ENCODE results near the gene CA5A.
"Not testable (repeated sequence)": the region's sequence is repeated elsewhere in the genome, so short reads cannot be mapped to it uniquely, and the experiment has no call there.

Gene CA5A

GRCh38 chr16:87926246-87927194 lies 9.8 kb downstream of the CA5A start:
- no peak for DNase-seq (ENCODE audit: extremely low read depth in 1 of 2, low read depth in 1 of 2)

- DNase-seq (ENCODE audit: extremely low read depth in 1 of 2, low read depth in 1 of 2): no peak
Observed at GRCh38 chr16:87924811-87925670, 11.3 kb downstream of the CA5A start.

- no peak for DNase-seq (ENCODE audit: extremely low read depth in 1 of 2, low read depth in 1 of 2)
Observed at GRCh38 chr16:87924041-87924810, 12.1 kb downstream of the CA5A start.

GRCh38 chr16:87922250-87922871 lies 14.0 kb downstream of the CA5A start:
- no peak for DNase-seq (ENCODE audit: extremely low read depth in 1 of 2, low read depth in 1 of 2)

- DNase-seq (ENCODE audit: extremely low read depth in 1 of 2, low read depth in 1 of 2): no peak
Observed at GRCh38 chr16:87921236-87921773, 15.0 kb downstream of the CA5A start.

GRCh38 chr16:87919681-87919994 lies 16.7 kb downstream of the CA5A start:
- no peak for DNase-seq (ENCODE audit: extremely low read depth in 1 of 2, low read depth in 1 of 2)

GRCh38 chr16:87918866-87919680 lies 17.3 kb downstream of the CA5A start:
- DNase-seq (ENCODE audit: extremely low read depth in 1 of 2, low read depth in 1 of 2): no peak

- DNase-seq (ENCODE audit: extremely low read depth in 1 of 2, low read depth in 1 of 2): no peak
Observed at GRCh38 chr16:87918338-87918737, 18.0 kb downstream of the CA5A start.

GRCh38 chr16:87917503-87917902 lies 18.8 kb downstream of the CA5A start:
- DNase-seq (ENCODE audit: extremely low read depth in 1 of 2, low read depth in 1 of 2): no peak

GRCh38 chr16:87914812-87915211 lies 21.5 kb downstream of the CA5A start:
- no peak for DNase-seq (ENCODE audit: extremely low read depth in 1 of 2, low read depth in 1 of 2)

GRCh38 chr16:87914021-87914725 lies 22.2 kb downstream of the CA5A start:
- DNase-seq (ENCODE audit: extremely low read depth in 1 of 2, low read depth in 1 of 2): not testable (repeated sequence)

- DNase-seq (ENCODE audit: extremely low read depth in 1 of 2, low read depth in 1 of 2): not testable (repeated sequence)
Observed at GRCh38 chr16:87912691-87913090, 23.6 kb downstream of the CA5A start.

GRCh38 chr16:87911106-87911763 lies 25.1 kb downstream of the CA5A start:
- not testable (repeated sequence) for DNase-seq (ENCODE audit: extremely low read depth in 1 of 2, low read depth in 1 of 2)

- peak; percentile 40 to 67 for DNase-seq (ENCODE audit: extremely low read depth in 1 of 2, low read depth in 1 of 2)
Observed at GRCh38 chr16:87909203-87909935, 27.0 kb downstream of the CA5A start.

GRCh38 chr16:87908101-87908500 lies 28.2 kb downstream of the CA5A start:
- not testable (repeated sequence) for DNase-seq (ENCODE audit: extremely low read depth in 1 of 2, low read depth in 1 of 2)

- not testable (repeated sequence) for DNase-seq (ENCODE audit: extremely low read depth in 1 of 2, low read depth in 1 of 2)
Observed at GRCh38 chr16:87905521-87905920, 30.8 kb downstream of the CA5A start.

GRCh38 chr16:87904963-87905362 lies 31.4 kb downstream of the CA5A start:
- DNase-seq (ENCODE audit: extremely low read depth in 1 of 2, low read depth in 1 of 2): not testable (repeated sequence)

- DNase-seq (ENCODE audit: extremely low read depth in 1 of 2, low read depth in 1 of 2): not testable (repeated sequence)
Observed at GRCh38 chr16:87900489-87900888, 35.8 kb downstream of the CA5A start.
